ENCODE measurements around the gene C11orf54.

- no peak for TF ChIP-seq ZFP3 (CRISPR knock-in tag; IDR thresholded peaks at IDR 0.05)
- no peak for TF ChIP-seq ZNF565 (CRISPR knock-in tag; conservative IDR thresholded peaks at IDR 0.05; ENCODE audit: low read depth)
Measured at GRCh38 chr11:93804879-93805278, 63.4 kb downstream of the C11orf54 start.

Measured in SK-N-SH treated with all-trans-retinoic acid at 6 μM for 48 hours (cell line).